ENCODE measurements around the gene THRAP3. TPM values are rescaled to one million over a fixed set of nuclear protein-coding genes. Genes with fewer than 3 reads are reported as not detected.

The THRAP3 gene
- total and polyA plus RNA-seq, 9 of the 15 experiments (the other 6 are each of a cell fraction or from before 2014, with no cell fraction given), result 66.2 to 135 (median 113) TPM

GRCh38 chr1:36224537-36225282 is 467 bp downstream of the THRAP3 start (continued):
- TF ChIP-seq ZBTB26 (CRISPR knock-in tag; IDR thresholded peaks at IDR 0.05) (0 out of 2 replicates have a peak, but pooled peaks have one; percentile 16), STAT6 (CRISPR knock-in tag; IDR thresholded peaks at IDR 0.05) (peak; percentile 52; the same call in 1 of the 2 replicates), POLR2H (tag; IDR thresholded peaks at IDR 0.05; ENCODE audit: low read depth) (no peak), ZBTB1 (CRISPR knock-in tag; IDR thresholded peaks at IDR 0.05; ENCODE audit: borderline replicate concordance, low read depth) (peak; percentile 73), ZNF175 (CRISPR knock-in tag; IDR thresholded peaks at IDR 0.05; ENCODE audit: low read depth) (no peak; the same call in 1 of the 2 replicates), MTA2 (IDR thresholded peaks at IDR 0.05; ENCODE audit: low read depth) (peak; percentile 25; the same call in 1 of the 2 replicates), ZNF395 (CRISPR knock-in tag; IDR thresholded peaks at IDR 0.05) (peak; percentile 96), BRD9 (IDR thresholded peaks at IDR 0.05; ENCODE audit: low read depth, partially characterized antibody) (peak; percentile 73), ZNF583 (CRISPR knock-in tag; IDR thresholded peaks at IDR 0.05) (no peak; the same call in 1 of the 2 replicates), ESRRA (IDR thresholded peaks at IDR 0.05; ENCODE audit: borderline replicate concordance, low read depth) (no peak), TAF15 (IDR thresholded peaks at IDR 0.05; ENCODE audit: low read depth, low read length) (no peak), RBBP5 (IDR thresholded peaks at IDR 0.05; ENCODE audit: borderline replicate concordance, insufficient read depth, low read length, poor library complexity, severe bottlenecking) (peak; percentile 55), THRAP3 (IDR thresholded peaks at IDR 0.05; ENCODE audit: borderline replicate concordance) (no peak), ZKSCAN8 (CRISPR knock-in tag; IDR thresholded peaks at IDR 0.05) (no peak), PHTF2 (CRISPR knock-in tag; IDR thresholded peaks at IDR 0.05) (no peak), ZNF77 (CRISPR knock-in tag; IDR thresholded peaks at IDR 0.05) (no peak), TCF15 (CRISPR knock-in tag; IDR thresholded peaks at IDR 0.05) (no peak), E2F6 (IDR thresholded peaks at IDR 0.05; ENCODE audit: borderline replicate concordance in 1 of 2, extremely low read depth in 1 of 2, insufficient read depth in 1 of 2, insufficient read length in 1 of 2, low read depth in 1 of 2, low read length in 1 of 2, poor library complexity in 1 of 2, severe bottlenecking in 1 of 2) (peak in 1 of 2 experiments; percentile 40), SMC3 (conservative IDR thresholded peaks at IDR 0.05; ENCODE audit: insufficient read depth, low read depth, low read length) (no peak), RBM25 (IDR thresholded peaks at IDR 0.05; ENCODE audit: low read depth, low read length, severe bottlenecking) (no peak)

All from K562 (cell line).